Stimulated activated CD8-positive, alpha-beta memory T cell treated with anti-CD3 and anti-CD28 coated beads, Interleukin-12 subunit alpha, Interleukin-12 subunit beta, amount 100 ng/mL, for 24 hours (primary cell): ENCODE measurements around the gene DDX1.
"Not testable (repeated sequence)": the region's sequence is repeated elsewhere in the genome, so short reads cannot be mapped to it uniquely, and the experiment has no call there.

ENCODE experiments used
- DNase-seq: peaks from one replicate; pipeline ENCODE4 v3.0.0-alpha.2; 2020; ENCODE audit errors: extremely low read depth

The DDX1 gene

GRCh38 chr2:15595342-15595905 lies 3.8 kb downstream of the DDX1 start:
- DNase-seq = no peak

- no peak for DNase-seq
These were observed 4.3 kb downstream of the DDX1 start for GRCh38 chr2:15595936-15596335.

GRCh38 chr2:15596350-15596749 lies 4.7 kb downstream of the DDX1 start:
- DNase-seq = no peak

- DNase-seq = no peak
These were observed 5.3 kb downstream of the DDX1 start for GRCh38 chr2:15596968-15597367.

DNA sequence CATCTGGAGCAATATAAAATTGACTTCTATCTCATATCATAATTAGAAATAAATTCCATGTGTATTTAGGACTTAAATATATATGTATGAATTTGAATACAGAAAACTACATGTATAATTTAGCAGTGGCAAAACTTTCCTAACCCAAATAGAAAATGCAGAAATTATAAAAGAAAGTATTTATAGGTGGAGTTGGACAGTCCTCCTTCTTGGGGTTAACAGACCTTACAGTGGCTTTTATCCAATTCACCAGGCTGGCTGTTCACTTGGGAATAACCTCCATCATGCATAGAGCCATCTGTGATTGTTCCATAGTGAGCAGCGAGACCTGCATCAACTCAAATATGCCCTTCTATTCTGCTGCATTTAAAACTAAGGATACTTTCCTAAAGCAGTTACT lies 8.3 kb downstream of the DDX1 start:
- DNase-seq = no peak

DNA sequence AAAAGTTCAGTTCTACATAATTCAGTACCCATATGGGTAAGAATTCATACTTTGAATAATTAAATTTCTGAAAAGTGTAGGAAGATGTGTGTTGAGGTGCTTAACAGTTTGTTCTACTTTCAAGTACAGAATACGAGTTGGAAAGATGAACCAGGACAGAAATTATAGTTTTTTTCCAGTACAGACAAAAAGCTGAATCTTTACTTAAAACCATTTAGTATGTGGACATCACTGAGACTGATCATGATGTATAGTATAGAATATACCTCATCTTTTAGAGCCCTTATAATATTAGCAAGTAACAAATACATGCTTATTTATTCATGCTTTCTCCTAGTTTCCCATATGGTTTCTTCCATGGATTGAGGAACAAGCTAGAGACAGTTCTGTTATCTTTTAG lies 10.0 kb downstream of the DDX1 start:
- no peak for DNase-seq

GRCh38 chr2:15602393-15602792 lies 10.7 kb downstream of the DDX1 start:
- no peak for DNase-seq

DNA sequence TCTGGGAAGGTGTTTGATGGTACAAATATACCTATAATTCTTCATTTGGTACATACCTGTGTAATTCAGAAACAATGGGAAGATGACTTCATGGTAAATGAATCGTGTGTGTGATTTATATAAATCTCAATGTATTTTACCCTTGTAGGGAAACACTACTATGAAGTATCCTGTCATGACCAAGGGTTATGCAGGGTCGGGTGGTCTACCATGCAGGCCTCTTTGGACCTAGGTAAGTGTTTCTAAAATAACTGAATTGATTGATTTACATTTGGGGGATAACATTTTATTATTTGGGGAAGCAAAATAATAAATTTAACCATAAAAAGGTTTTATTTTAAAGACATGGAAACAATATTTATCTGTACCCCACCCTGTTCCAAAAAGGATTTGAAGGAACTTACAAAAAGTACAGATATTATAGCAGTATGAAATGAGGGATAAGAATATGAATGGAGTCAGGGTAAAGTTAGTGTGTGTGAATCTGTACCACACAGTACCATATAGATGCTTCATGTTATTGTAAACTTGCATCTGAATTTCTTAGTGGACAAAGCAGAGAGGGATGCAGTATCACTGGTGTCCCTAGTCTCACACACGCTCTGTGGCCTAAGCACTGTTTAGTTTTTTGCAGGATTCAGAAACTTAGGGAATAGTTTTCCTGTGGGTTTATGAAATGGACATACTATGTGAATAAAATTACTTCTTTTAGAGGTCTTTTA lies 11.5 kb downstream of the DDX1 start:
- DNase-seq = no peak

- DNase-seq = no peak
These were observed 12.3 kb downstream of the DDX1 start for GRCh38 chr2:15603948-15604347.

- no peak for DNase-seq
These were observed 14.1 kb downstream of the DDX1 start for GRCh38 chr2:15605721-15606120.

- DNase-seq = no peak
These were observed 15.1 kb downstream of the DDX1 start for GRCh38 chr2:15606481-15607441.

GRCh38 chr2:15607709-15608391 lies 16.2 kb downstream of the DDX1 start:
- DNase-seq = no peak

DNA sequence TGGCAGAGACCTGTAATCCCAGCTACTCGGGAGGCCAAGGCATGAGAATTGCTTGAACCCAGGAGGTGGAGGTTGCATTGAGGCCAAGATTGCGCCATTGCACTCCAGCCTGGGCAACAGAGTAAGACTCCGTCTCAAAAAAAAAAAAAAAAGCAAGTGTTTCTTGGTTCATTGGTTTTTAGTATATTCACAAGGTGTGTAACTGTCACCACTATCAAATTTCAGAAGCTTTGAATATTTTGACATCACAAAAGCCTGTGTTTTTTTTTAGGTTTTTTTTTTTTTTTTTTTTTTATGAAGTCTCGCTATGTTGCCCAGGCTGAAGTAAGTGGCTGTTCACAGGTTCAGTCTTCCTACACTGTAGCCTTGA lies 16.7 kb downstream of the DDX1 start:
- DNase-seq = no peak

GRCh38 chr2:15609341-15610042 lies 17.8 kb downstream of the DDX1 start:
- no peak for DNase-seq

GRCh38 chr2:15610430-15610952 lies 18.8 kb downstream of the DDX1 start:
- DNase-seq = no peak

GRCh38 chr2:15612101-15612500 lies 20.4 kb downstream of the DDX1 start:
- DNase-seq = not testable (repeated sequence)

GRCh38 chr2:15613736-15614429 lies 22.2 kb downstream of the DDX1 start:
- DNase-seq = no peak

DNA sequence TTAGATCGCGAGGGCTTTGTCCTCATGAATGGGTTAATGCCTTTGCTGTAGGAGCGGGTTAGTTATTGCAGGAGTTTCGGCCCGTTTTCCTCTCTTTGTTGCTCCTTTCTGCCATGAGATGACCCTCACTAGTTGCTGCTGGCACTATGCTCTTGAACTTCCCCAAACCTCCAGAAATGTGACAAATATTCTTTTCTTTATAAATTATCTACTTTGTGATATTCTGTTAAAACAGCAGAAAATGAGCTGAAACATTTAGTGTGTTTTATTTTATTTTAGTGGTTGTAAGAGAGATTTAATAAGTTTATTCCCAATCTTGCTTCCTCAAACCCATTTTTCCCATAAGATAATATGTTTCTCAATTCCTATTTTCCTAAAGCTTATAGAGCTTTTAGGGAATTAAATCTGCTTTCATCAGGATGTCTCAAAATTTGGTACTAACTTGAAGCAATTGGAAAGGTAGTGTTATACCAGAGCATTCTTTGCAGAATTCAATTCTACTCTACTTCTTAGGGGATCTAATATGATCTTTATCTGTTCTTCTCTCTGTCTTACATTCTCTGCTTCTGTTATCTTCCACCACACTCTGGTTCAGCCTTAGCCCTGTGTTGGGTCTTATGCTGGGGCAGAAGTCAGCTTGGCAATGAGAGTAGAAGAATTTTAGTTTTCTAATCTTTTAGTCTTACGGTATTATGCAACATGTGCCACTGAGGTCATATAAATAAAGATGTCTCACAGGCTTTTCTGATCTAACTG lies 23.1 kb downstream of the DDX1 start:
- no peak for DNase-seq

DNA sequence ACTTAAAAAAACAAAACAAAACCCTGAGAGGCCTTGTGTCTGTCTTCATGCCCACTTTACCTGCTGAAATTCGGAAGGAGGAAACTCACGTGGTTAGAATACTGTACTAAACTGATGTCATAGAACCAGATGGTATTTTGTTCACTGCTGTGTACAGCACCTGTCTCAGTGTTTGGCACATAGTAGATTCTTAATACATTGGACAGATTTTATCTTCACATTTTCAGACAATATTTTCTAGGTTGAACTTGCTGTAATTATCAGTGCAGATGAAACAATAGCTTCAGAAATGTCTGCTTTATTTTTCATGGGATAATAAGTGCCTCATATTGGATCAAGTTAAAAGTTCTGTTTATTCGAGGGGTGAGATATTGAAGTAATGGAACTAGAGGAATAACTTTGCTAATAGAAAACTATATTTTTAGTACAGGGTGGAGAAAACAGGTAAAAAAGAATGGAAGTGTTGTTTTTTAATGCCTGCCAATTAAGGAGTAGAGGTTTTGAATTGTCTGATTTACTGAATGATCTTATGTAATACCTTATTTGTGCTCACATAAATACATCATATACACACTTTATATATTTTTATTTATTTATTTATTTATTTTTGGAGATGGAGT lies 23.7 kb downstream of the DDX1 start:
- no peak for DNase-seq
